SK-N-SH treated with all-trans-retinoic acid at 6 μM for 48 hours (cell line): Measurements from ENCODE around the gene LRRC10B.

ENCODE experiments used
- ATAC-seq: fragments of 200-7000 bp; cut with Tn5 transposase; 3 replicates; pipeline ENCODE4 v1.9.1; 2020; ENCODE audit warnings: mild to moderate bottlenecking, moderate library complexity
- BACH2 ChIP-seq: fragments of 250-450 bp; sonication (Bioruptor Pico); IDR thresholded peaks from 2 replicates; pipeline ENCODE4 v1.9.0; 2021; ENCODE audit warnings: mild to moderate bottlenecking, borderline replicate concordance
- CREB5 ChIP-seq: fragments of 250-450 bp; sonication (Bioruptor Pico); IDR thresholded peaks from 2 replicates; pipeline ENCODE4 v1.5.1; 2020; ENCODE audit warnings: low read depth, mild to moderate bottlenecking, moderate library complexity
- CSRNP3 ChIP-seq: fragments of 250-450 bp; sonication (Bioruptor Pico); IDR thresholded peaks from 2 replicates; pipeline ENCODE4 v1.5.1; 2021; ENCODE audit warnings: mild to moderate bottlenecking, moderate library complexity
- ESRRG ChIP-seq: fragments of 250-450 bp; sonication (Bioruptor Pico); IDR thresholded peaks from 2 replicates; pipeline ENCODE4 v1.6.1; 2021; ENCODE audit warnings: mild to moderate bottlenecking
- GLIS3 ChIP-seq: fragments of 250-450 bp; sonication (Bioruptor Pico); IDR thresholded peaks from 2 replicates; pipeline ENCODE4 v1.5.0; 2020; ENCODE audit warnings: mild to moderate bottlenecking, moderate library complexity
- ISL1 ChIP-seq: fragments of 250-450 bp; sonication (Bioruptor Pico); IDR thresholded peaks from 2 replicates; pipeline ENCODE4 v2.1.2; 2022; ENCODE audit warnings: mild to moderate bottlenecking, moderate library complexity
- OSR1 ChIP-seq: fragments of 250-450 bp; sonication (Bioruptor Pico); IDR thresholded peaks from 2 replicates; pipeline ENCODE4 v1.8.0; 2022; ENCODE audit warnings: moderate library complexity, mild to moderate bottlenecking, inconsistent platforms
- PPARA ChIP-seq: fragments of 250-450 bp; sonication (Bioruptor Pico); IDR thresholded peaks from 2 replicates; pipeline ENCODE4 v1.5.0; 2020; ENCODE audit warnings: mild to moderate bottlenecking, borderline replicate concordance
- RARB ChIP-seq: fragments of 250-450 bp; sonication (Bioruptor Pico); IDR thresholded peaks from 2 replicates; pipeline ENCODE4 v1.8.0; 2021; ENCODE audit warnings: mild to moderate bottlenecking, moderate library complexity
- SNAI2 ChIP-seq: fragments of 250-450 bp; sonication (Bioruptor Pico); IDR thresholded peaks from 2 replicates; pipeline ENCODE4 v1.5.0; 2020; ENCODE audit warnings: mild to moderate bottlenecking, moderate library complexity
- TOX ChIP-seq: fragments of 250-450 bp; sonication (Bioruptor Pico); IDR thresholded peaks from 2 replicates; pipeline ENCODE4 v1.8.0; 2021; ENCODE audit warnings: mild to moderate bottlenecking, moderate library complexity, borderline replicate concordance
- ZC3H10 ChIP-seq: fragments of 250-450 bp; sonication (Bioruptor Pico); IDR thresholded peaks from 2 replicates; pipeline ENCODE4 v1.5.1; 2021; ENCODE audit warnings: mild to moderate bottlenecking, moderate library complexity
- ZFP3 ChIP-seq: fragments of 250-450 bp; sonication (Bioruptor Pico); IDR thresholded peaks from 2 replicates; pipeline ENCODE4 v1.5.0; 2020; ENCODE audit warnings: mild to moderate bottlenecking, moderate library complexity
- ZFP30 ChIP-seq: fragments of 450-650 bp; formaldehyde crosslinking; IDR thresholded peaks from 2 replicates; pipeline ENCODE4 v1.5.0; 2022; ENCODE audit warnings: mild to moderate bottlenecking, moderate library complexity
- ZNF565 ChIP-seq: fragments of 450-650 bp; formaldehyde crosslinking; conservative IDR thresholded peaks from 2 replicates; pipeline ENCODE4 v1.5.0; 2020; ENCODE audit warnings: low read depth, mild to moderate bottlenecking, moderate library complexity
- ZNF70 ChIP-seq: fragments of 450-650 bp; formaldehyde crosslinking; IDR thresholded peaks from 2 replicates; pipeline ENCODE4 v1.5.0; 2020; ENCODE audit warnings: mild to moderate bottlenecking, moderate library complexity
- ZNF8 ChIP-seq: fragments of 450-650 bp; formaldehyde crosslinking; IDR thresholded peaks from 2 replicates; pipeline ENCODE4 v1.5.0; 2020; ENCODE audit warnings: mild to moderate bottlenecking, moderate library complexity
- TF ChIP-seq, protein P1 (sequence below): fragments of 250-450 bp; sonication (Bioruptor Pico); IDR thresholded peaks from 2 replicates; pipeline ENCODE4 v1.5.0; 2020; ENCODE audit warnings: mild to moderate bottlenecking, moderate library complexity
- TF ChIP-seq, protein P2 (sequence below): fragments of 250-450 bp; sonication (Bioruptor Pico); IDR thresholded peaks from 2 replicates; pipeline ENCODE4 v1.8.0; 2020; ENCODE audit warnings: mild to moderate bottlenecking, moderate library complexity, borderline replicate concordance
- TF ChIP-seq, protein P3 (sequence below): fragments of 250-450 bp; sonication (Bioruptor Pico); IDR thresholded peaks from 2 replicates; pipeline ENCODE4 v1.8.0; 2021; ENCODE audit warnings: low read depth, mild to moderate bottlenecking, moderate library complexity, borderline replicate concordance

The LRRC10B gene

DNA sequence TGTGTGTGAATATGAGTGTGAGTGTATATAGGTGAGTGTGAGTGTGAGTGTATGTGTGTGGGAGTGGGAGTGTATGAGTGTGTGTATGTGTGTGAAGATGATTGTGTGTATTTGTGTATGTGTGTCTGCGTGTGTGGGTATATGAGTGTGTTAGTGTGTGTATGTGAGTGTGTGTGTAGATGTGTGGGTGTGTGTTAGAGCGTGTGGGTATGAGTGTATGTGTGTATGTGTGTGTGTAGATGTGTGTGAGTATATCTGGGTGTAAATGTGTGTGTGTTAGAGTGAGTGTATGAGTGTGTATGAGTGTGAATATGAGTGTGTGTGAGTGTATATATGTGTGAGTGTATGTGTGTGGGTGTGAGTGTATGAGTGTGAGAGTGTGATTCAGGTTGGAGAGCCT lies 11.1 kb upstream of the LRRC10B start:
- TF ChIP-seq ZFP30 (no peak), ISL1 (CRISPR knock-in tag) (no peak), GLIS3 (CRISPR knock-in tag) (no peak), ZC3H10 (CRISPR knock-in tag) (no peak), PPARA (CRISPR knock-in tag) (no peak), CREB5 (no peak), ZFP3 (no peak), OSR1 (no peak), RARB (CRISPR knock-in tag) (no peak), CSRNP3 (CRISPR knock-in tag) (no peak), ZNF565 (no peak), SNAI2 (CRISPR knock-in tag) (no peak), TOX (no peak)
- TF ChIP-seq, protein P1, sequence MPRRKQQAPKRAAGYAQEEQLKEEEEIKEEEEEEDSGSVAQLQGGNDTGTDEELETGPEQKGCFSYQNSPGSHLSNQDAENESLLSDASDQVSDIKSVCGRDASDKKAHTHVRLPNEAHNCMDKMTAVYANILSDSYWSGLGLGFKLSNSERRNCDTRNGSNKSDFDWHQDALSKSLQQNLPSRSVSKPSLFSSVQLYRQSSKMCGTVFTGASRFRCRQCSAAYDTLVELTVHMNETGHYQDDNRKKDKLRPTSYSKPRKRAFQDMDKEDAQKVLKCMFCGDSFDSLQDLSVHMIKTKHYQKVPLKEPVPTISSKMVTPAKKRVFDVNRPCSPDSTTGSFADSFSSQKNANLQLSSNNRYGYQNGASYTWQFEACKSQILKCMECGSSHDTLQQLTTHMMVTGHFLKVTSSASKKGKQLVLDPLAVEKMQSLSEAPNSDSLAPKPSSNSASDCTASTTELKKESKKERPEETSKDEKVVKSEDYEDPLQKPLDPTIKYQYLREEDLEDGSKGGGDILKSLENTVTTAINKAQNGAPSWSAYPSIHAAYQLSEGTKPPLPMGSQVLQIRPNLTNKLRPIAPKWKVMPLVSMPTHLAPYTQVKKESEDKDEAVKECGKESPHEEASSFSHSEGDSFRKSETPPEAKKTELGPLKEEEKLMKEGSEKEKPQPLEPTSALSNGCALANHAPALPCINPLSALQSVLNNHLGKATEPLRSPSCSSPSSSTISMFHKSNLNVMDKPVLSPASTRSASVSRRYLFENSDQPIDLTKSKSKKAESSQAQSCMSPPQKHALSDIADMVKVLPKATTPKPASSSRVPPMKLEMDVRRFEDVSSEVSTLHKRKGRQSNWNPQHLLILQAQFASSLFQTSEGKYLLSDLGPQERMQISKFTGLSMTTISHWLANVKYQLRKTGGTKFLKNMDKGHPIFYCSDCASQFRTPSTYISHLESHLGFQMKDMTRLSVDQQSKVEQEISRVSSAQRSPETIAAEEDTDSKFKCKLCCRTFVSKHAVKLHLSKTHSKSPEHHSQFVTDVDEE (CRISPR knock-in tag) = no peak
- ATAC-seq = no peak

DNA sequence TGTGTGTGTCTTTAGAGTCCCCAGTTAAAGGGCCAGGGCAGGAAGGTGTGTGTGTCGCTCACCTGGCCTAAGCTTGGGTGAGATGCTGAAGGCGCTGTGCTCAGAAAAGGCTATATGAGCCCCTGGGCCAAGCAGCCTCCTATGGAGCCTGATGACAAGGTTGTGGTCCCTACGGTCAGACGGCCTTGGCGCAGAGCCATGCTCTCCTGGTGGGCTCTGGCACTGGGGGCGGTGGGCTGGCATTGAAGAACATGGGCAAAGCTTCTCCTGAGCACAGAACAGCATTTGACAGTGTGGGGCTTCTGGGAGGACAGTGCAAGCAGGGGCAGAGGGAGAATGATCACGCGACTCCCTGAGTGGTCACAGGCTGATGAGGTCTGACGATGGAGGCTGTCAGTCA lies 10.7 kb upstream of the LRRC10B start:
- TF ChIP-seq ISL1 (CRISPR knock-in tag) (no peak), ZFP30 (no peak), ESRRG (CRISPR knock-in tag) (no peak), ZNF8 (CRISPR knock-in tag) (no peak), OSR1 (no peak), PPARA (CRISPR knock-in tag) (no peak), ZNF70 (no peak)
- TF ChIP-seq, protein P1 (CRISPR knock-in tag) = no peak
- TF ChIP-seq, protein P2, sequence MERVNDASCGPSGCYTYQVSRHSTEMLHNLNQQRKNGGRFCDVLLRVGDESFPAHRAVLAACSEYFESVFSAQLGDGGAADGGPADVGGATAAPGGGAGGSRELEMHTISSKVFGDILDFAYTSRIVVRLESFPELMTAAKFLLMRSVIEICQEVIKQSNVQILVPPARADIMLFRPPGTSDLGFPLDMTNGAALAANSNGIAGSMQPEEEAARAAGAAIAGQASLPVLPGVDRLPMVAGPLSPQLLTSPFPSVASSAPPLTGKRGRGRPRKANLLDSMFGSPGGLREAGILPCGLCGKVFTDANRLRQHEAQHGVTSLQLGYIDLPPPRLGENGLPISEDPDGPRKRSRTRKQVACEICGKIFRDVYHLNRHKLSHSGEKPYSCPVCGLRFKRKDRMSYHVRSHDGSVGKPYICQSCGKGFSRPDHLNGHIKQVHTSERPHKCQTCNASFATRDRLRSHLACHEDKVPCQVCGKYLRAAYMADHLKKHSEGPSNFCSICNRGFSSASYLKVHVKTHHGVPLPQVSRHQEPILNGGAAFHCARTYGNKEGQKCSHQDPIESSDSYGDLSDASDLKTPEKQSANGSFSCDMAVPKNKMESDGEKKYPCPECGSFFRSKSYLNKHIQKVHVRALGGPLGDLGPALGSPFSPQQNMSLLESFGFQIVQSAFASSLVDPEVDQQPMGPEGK (CRISPR knock-in tag) = no peak
- ATAC-seq = no peak; the same call in 2 of the 3 replicates

DNA sequence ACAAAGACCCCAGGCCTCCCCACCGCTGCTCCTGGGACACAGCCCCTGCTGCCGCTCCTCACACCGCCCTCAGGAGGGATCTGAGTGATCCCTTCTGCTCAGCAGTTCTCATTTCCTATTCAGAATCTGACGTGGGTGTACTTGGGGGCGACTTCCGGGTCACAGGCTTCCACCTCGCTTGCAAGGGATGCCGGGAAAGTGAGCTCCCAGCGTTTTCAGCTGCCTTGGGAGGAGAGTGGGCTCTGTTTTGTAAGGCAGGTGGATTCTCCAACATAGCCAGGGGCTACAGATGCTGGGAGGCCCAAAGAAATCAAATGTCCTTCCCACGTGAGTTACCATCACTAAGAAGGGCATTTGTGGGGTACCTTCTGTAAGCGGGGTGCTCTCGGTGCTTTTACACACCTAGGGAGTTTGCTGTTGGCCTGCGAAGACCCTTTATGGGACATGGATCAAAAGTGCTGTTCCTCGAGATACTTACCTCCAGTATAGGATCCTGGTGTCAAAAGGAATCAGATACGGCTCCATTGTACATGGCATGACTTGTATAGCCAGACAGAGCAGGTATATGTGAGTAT lies 9.7 kb upstream of the LRRC10B start:
- TF ChIP-seq, protein P1 (CRISPR knock-in tag) = no peak
- TF ChIP-seq, protein P3, sequence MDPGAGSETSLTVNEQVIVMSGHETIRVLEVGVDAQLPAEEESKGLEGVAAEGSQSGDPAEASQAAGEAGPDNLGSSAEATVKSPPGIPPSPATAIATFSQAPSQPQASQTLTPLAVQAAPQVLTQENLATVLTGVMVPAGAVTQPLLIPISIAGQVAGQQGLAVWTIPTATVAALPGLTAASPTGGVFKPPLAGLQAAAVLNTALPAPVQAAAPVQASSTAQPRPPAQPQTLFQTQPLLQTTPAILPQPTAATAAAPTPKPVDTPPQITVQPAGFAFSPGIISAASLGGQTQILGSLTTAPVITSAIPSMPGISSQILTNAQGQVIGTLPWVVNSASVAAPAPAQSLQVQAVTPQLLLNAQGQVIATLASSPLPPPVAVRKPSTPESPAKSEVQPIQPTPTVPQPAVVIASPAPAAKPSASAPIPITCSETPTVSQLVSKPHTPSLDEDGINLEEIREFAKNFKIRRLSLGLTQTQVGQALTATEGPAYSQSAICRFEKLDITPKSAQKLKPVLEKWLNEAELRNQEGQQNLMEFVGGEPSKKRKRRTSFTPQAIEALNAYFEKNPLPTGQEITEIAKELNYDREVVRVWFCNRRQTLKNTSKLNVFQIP (CRISPR knock-in tag) = no peak
- TF ChIP-seq BACH2 (CRISPR knock-in tag) = no peak
- no peak for ATAC-seq
